GM23338 (cell line): ENCODE measurements around the gene TBC1D9B.

Experiments
- CREB1 ChIP-seq: fragments of 250-450 bp; sonication (Bioruptor Pico); IDR thresholded peaks from 2 replicates; pipeline ENCODE4 v1.5.0; 2020; ENCODE audit warnings: low read depth, mild to moderate bottlenecking, moderate library complexity
- ETS1 ChIP-seq: IDR thresholded peaks from 2 replicates; pipeline ENCODE4 v1.6.1; 2016; ENCODE audit warnings: antibody characterized with exemption
- EZH2 ChIP-seq: fragments of 200-600 bp; sonication (generic); IDR thresholded peaks from one replicate; pipeline ENCODE4 v1.8.0; 2017; ENCODE audit warnings: antibody characterized with exemption, mild to moderate bottlenecking, low read depth; ENCODE audit not compliant: unreplicated experiment
- EZH2phosphoT487 ChIP-seq: fragments of 200-600 bp; sonication (generic); IDR thresholded peaks from one replicate; pipeline ENCODE4 v1.8.1; 2018; ENCODE audit warnings: antibody characterized with exemption; ENCODE audit not compliant: unreplicated experiment
- TF ChIP-seq, protein P1 (sequence below), 2 experiments: fragments of 200-600 bp in 1 of 2; sonication (generic) in 1 of 2; conservative IDR thresholded peaks; 2 replicates each; pipeline versions ENCODE4 v1.5.1 to v1.6.1; 2016 to 2017; ENCODE audit warnings: antibody characterized with exemption in 2 of 2, low read depth in 2 of 2, mild to moderate bottlenecking in 2 of 2, moderate library complexity in 1 of 2

DNA sequence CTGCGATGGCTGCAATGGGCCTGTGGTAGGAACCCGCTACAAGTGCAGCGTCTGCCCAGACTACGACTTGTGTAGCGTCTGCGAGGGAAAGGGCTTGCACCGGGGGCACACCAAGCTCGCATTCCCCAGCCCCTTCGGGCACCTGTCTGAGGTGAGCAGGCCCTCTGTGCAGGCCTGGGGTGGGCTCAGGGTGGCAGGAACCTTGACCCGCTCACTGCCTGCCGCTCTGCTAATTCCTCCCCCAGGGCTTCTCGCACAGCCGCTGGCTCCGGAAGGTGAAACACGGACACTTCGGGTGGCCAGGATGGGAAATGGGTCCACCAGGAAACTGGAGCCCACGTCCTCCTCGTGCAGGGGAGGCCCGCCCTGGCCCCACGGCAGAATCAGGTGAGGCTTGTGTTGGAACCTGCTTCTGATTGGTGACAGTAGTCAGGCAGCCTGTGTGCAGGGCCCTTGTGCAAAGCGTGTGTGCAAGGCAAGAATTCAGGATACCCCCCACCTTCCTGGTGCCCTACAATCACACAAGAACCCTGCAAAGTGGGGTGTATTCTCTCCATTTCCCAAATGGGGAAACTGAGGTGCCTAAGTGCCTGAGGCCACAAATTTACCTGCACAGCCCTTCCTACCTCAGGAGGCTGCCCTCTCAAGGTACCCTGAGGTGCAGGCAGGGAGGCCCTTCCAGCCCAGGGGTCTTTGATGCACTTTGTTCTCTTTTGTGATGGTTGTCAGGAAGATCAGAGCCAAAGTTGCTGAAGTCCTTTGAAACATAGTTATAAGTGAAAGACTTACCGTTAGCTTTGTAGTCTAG lies 83.6 kb downstream of the TBC1D9B start:
- TF ChIP-seq, protein P1, sequence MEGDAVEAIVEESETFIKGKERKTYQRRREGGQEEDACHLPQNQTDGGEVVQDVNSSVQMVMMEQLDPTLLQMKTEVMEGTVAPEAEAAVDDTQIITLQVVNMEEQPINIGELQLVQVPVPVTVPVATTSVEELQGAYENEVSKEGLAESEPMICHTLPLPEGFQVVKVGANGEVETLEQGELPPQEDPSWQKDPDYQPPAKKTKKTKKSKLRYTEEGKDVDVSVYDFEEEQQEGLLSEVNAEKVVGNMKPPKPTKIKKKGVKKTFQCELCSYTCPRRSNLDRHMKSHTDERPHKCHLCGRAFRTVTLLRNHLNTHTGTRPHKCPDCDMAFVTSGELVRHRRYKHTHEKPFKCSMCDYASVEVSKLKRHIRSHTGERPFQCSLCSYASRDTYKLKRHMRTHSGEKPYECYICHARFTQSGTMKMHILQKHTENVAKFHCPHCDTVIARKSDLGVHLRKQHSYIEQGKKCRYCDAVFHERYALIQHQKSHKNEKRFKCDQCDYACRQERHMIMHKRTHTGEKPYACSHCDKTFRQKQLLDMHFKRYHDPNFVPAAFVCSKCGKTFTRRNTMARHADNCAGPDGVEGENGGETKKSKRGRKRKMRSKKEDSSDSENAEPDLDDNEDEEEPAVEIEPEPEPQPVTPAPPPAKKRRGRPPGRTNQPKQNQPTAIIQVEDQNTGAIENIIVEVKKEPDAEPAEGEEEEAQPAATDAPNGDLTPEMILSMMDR (conservative IDR thresholded peaks at IDR 0.05; ENCODE audit: low read depth in 2 of 2) = no peak
- TF ChIP-seq CREB1 (CRISPR knock-in tag) = no peak
- no peak for TF ChIP-seq EZH2phosphoT487
- TF ChIP-seq EZH2 = no peak
- no peak for TF ChIP-seq ETS1
